HCT116 (cell line): ENCODE results near the gene POPDC2. TPM values are rescaled to one million over a fixed set of nuclear protein-coding genes. Genes with fewer than 3 reads are reported as not detected.

Experiments used
- ATAC-seq: fragments of 200-7000 bp; cut with Tn5 transposase; 2 replicates; pipeline ENCODE4 v1.9.1; 2020; ENCODE audit warnings: mild to moderate bottlenecking, moderate library complexity
- BruUV-seq: library from RNA; stranded (reverse); fragments of 400-500 nt; replicated peaks from 2 replicates; lab custom pipeline; 2021; lab: Mats Ljungman, UMichigan
- CTCF ChIA-PET: fragments of 300-600 bp; sonication (Branson Sonifier 250); formaldehyde crosslinking; loops from one replicate; lab custom pipeline; 2021; ENCODE audit warnings: antibody characterized with exemption; lab: Charles Lee
- POLR2A ChIA-PET: fragments of 300-600, 350-600 bp; sonication (Branson Sonifier 250); formaldehyde crosslinking; loops from one replicate; lab custom pipeline; 2021; ENCODE audit warnings: antibody characterized with exemption; lab: Charles Lee
- RAD21 ChIA-PET, 2 experiments: fragments of 300-600 bp; sonication (Branson Sonifier 250); formaldehyde crosslinking; loops; one replicate each; lab custom pipeline; 2023; ENCODE audit warnings: low total read pairs in 2 of 2; ENCODE audit not compliant: uncharacterized antibody in 2 of 2, unreplicated experiment in 2 of 2, low non-redundant PET in 1 of 2; lab: Charles Lee
- DNase-seq: peaks from one replicate; pipeline ENCODE4 v3.0.0-alpha.2; 2010; ENCODE audit warnings: low read depth, low spot score
- H2AFZ ChIP-seq: fragments of 200-600 bp; shearing (Covaris generic), sonication (generic); 2 replicates; pipeline ENCODE4 v1.6.1; 2017; ENCODE audit warnings: low read depth, mixed run types, mixed read lengths, antibody characterized with exemption, low read length; ENCODE audit not compliant: poor library complexity, severe bottlenecking
- H3K27ac ChIP-seq: 2 replicates; pipeline ENCODE4 v1.5.1; 2012; ENCODE audit warnings: low read depth, low read length
- H3K27me3 ChIP-seq: fragments of 200-600 bp; sonication (generic); 2 replicates; pipeline ENCODE4 v1.6.1; 2016; ENCODE audit warnings: mixed run types, low read length, mixed read lengths; ENCODE audit not compliant: insufficient read depth
- H3K36me3 ChIP-seq, 2 experiments: fragments of 200-500 bp in 1 of 2; fragments of 200-600 bp in 1 of 2; sonication (Bioruptor generic) in 1 of 2; sonication (generic) in 1 of 2; 2 replicates each; pipeline versions ENCODE4 v1.5.1 to v1.6.1; 2014 to 2016; ENCODE audit warnings: low read length in 2 of 2, inconsistent platforms in 1 of 2, mixed read lengths in 1 of 2, mixed run types in 1 of 2; ENCODE audit not compliant: insufficient read depth in 2 of 2, control insufficient read depth in 1 of 2
- H3K4me1 ChIP-seq, 2 experiments: fragments of 200-600 bp in 1 of 2; sonication (generic) in 1 of 2; 2 replicates each; pipeline versions ENCODE4 v1.5.1 to v1.6.1; 2012 to 2017; ENCODE audit warnings: low read length in 2 of 2, inconsistent platforms in 1 of 2, mild to moderate bottlenecking in 1 of 2, mixed read lengths in 1 of 2, mixed run types in 1 of 2, moderate library complexity in 1 of 2; ENCODE audit not compliant: insufficient read depth in 2 of 2, control insufficient read depth in 1 of 2
- H3K4me2 ChIP-seq: fragments of 200-600 bp; sonication (generic); 2 replicates; pipeline ENCODE4 v1.6.1; 2017; ENCODE audit warnings: mixed run types, low read length, mixed read lengths
- H3K4me3 ChIP-seq, 2 experiments: fragments of 200-600 bp in 1 of 2; sonication (generic) in 1 of 2; replicated peaks in 1 of 2; 2 replicates each; pipeline ENCODE4 v1.5.1; 2011 to 2016; ENCODE audit warnings: low read length in 2 of 2, control low read depth in 1 of 2, low read depth in 1 of 2, mild to moderate bottlenecking in 1 of 2, mixed read lengths in 1 of 2, mixed run types in 1 of 2
- H3K79me2 ChIP-seq: fragments of 200-600 bp; sonication (generic); 2 replicates; pipeline ENCODE4 v1.6.1; 2017; ENCODE audit warnings: mild to moderate bottlenecking, mixed run types, low read length, moderate library complexity, mixed read lengths; ENCODE audit not compliant: insufficient read depth
- H3K9ac ChIP-seq: fragments of 200-600 bp; sonication (generic); 2 replicates; pipeline ENCODE4 v1.6.1; 2016; ENCODE audit warnings: low read length, mixed read lengths
- H3K9me2 ChIP-seq: fragments of 200-600 bp; sonication (generic), shearing (Covaris generic); 2 replicates; pipeline ENCODE4 v1.6.1; 2017; ENCODE audit warnings: mixed run types, mild to moderate bottlenecking, moderate library complexity; ENCODE audit not compliant: insufficient read depth
- H3K9me3 ChIP-seq, 2 experiments: fragments of 200-500 bp in 1 of 2; fragments of 200-600 bp in 1 of 2; sonication (Bioruptor generic) in 1 of 2; sonication (generic) in 1 of 2; 2 replicates each; pipeline ENCODE4 v1.6.1; 2014 to 2017; ENCODE audit warnings: low read length in 2 of 2, mixed read lengths in 2 of 2, inconsistent platforms in 1 of 2, low read depth in 1 of 2, mild to moderate bottlenecking in 1 of 2, mixed run types in 1 of 2, moderate library complexity in 1 of 2; ENCODE audit not compliant: control insufficient read depth in 1 of 2, insufficient read depth in 1 of 2
- H4K20me1 ChIP-seq: fragments of 200-600 bp; sonication (generic), shearing (Covaris generic); 2 replicates; pipeline ENCODE4 v1.6.1; 2017; ENCODE audit warnings: mixed run types, mild to moderate bottlenecking, moderate library complexity; ENCODE audit not compliant: insufficient read depth
- ATF3 ChIP-seq: IDR thresholded peaks from 2 replicates; pipeline ENCODE4 v1.6.1; 2012
- CBX3 ChIP-seq: IDR thresholded peaks from 2 replicates; pipeline ENCODE4 v1.6.1; 2012; ENCODE audit warnings: low read depth
- CEBPB ChIP-seq: IDR thresholded peaks from 2 replicates; pipeline ENCODE4 v1.6.1; 2012; ENCODE audit warnings: low read depth
- EGR1 ChIP-seq: IDR thresholded peaks from 2 replicates; pipeline ENCODE4 v1.6.1; 2012; ENCODE audit warnings: low read depth
- ELF1 ChIP-seq: IDR thresholded peaks from 2 replicates; pipeline ENCODE4 v1.6.1; 2012; ENCODE audit warnings: low read depth, borderline replicate concordance
- EZH2 ChIP-seq: fragments of 200-600 bp; sonication (generic); IDR thresholded peaks from 2 replicates; pipeline ENCODE4 v1.6.1; 2017; ENCODE audit warnings: antibody characterized with exemption, mixed run types
- EZH2phosphoT487 ChIP-seq: fragments of 200-600 bp; IDR thresholded peaks from 2 replicates; pipeline ENCODE4 v1.6.1; 2018; ENCODE audit warnings: antibody characterized with exemption, borderline replicate concordance
- JUND ChIP-seq: IDR thresholded peaks from 2 replicates; pipeline ENCODE4 v1.6.1; 2012
- MAX ChIP-seq: IDR thresholded peaks from 2 replicates; pipeline ENCODE4 v1.6.1; 2012
- POLR2AphosphoS5 ChIP-seq: IDR thresholded peaks from 2 replicates; pipeline ENCODE4 v1.6.1; 2011; ENCODE audit warnings: mild to moderate bottlenecking, low read depth, low read length, moderate library complexity
- REST ChIP-seq: IDR thresholded peaks from 2 replicates; pipeline ENCODE4 v1.6.1; 2012; ENCODE audit warnings: low read depth
- SP1 ChIP-seq: IDR thresholded peaks from 2 replicates; pipeline ENCODE4 v1.6.1; 2012; ENCODE audit warnings: low read depth
- YY1 ChIP-seq: IDR thresholded peaks from 2 replicates; pipeline ENCODE4 v1.6.1; 2011; ENCODE audit warnings: low read length, low read depth, moderate library complexity, mild to moderate bottlenecking; ENCODE audit not compliant: insufficient replicate concordance; ENCODE audit errors: extremely low read depth
- ZFX ChIP-seq: fragments of 450-650 bp; IDR thresholded peaks from 2 replicates; pipeline ENCODE4 v1.6.1; 2017
- intact Hi-C: fragments of 100-400 bp; cut with micrococcal nuclease; formaldehyde crosslinking; loops from 2 replicates; pipeline ENCODE4 v1.10.0; 2022
- total RNA-seq: library from RNA; stranded (reverse); gene quantifications from one replicate; pipeline ENCODE4 v1.2.1, GENCODE V29; 2021; ENCODE audit not compliant: unreplicated experiment

POPDC2 gene
- total RNA-seq, 1 experiment from 2014 or later: 1.6 TPM

- Histone ChIP-seq H3K36me3 (no peaks in the 10 kb centered on the region), H3K9ac (no peak overlapping the region), H3K27ac (no peak overlapping the region), H3K4me3 (no peak overlapping the region), H4K20me1 (no peaks in the 10 kb centered on the region), H3K27me3 (peaks cover 6% of the 10 kb centered on the region; the same call in 1 of the 2 replicates), H3K4me2 (no peak overlapping the region), H3K4me1 (no peaks in the 10 kb centered on the region), H3K9me3 (no peaks in the 10 kb centered on the region; a peak in 1 of 4 replicates), H3K79me2 (no peaks in the 10 kb centered on the region), H2AFZ (no peak overlapping the region), H3K9me2 (no peaks in the 10 kb centered on the region)
- intact Hi-C loops: no loop called here
- TF ChIP-seq ELF1 (no peak), ATF3 (no peak), JUND (no peak), ZFX (no peak), REST (no peak), EZH2 (no peak), YY1 (no peak), MAX (no peak), CBX3 (no peak), POLR2AphosphoS5 (no peak), SP1 (no peak), EZH2phosphoT487 (no peak), EGR1 (no peak), CEBPB (no peak)
- POLR2A ChIA-PET: no interaction called here
- RAD21 ChIA-PET: interaction anchor here in 1 of 2 experiments (0.6 kb wide), 1 partner anchor 63 kb away, joined by 3 read pairs; no protein-coding TSS in a partner anchor
- BruUV-seq: no TSS peak
- ATAC-seq: no peak
- CTCF ChIA-PET: interaction anchor here (1.0 kb wide), 1 partner anchor 13 kb away, joined by 3 read pairs; no protein-coding TSS in a partner anchor
- DNase-seq: no peak
These were observed 47.2 kb downstream of the POPDC2 start for GRCh38 chr3:119613201-119613600.
